T-cell (primary cell): ENCODE results near the gene PSD. TPM values are rescaled to one million over a fixed set of nuclear protein-coding genes. Genes with fewer than 3 reads are reported as not detected.

ENCODE experiments used
- ATAC-seq, 4 experiments: fragments of 200-7000 bp in 3 of 4; fragments of 150-1000 bp in 1 of 4; cut with Tn5 transposase; replicated peaks in 1 of 4; 1 replicate in 3 of 4; 2 replicates in 1 of 4; pipeline ENCODE4 v1.10.0; 2021; ENCODE audit warnings: moderate library complexity in 3 of 4, mild to moderate bottlenecking in 2 of 4, moderate number of reproducible peaks in 1 of 4
- CTCF ChIA-PET, 2 donors: fragments of 300-600 bp; sonication (Branson Sonifier 250); formaldehyde crosslinking; loops; one replicate each; lab custom pipeline; 2022; ENCODE audit warnings: antibody characterized with exemption in 2 of 2; lab: Charles Lee
- POLR2A ChIA-PET, 2 donors: fragments of 300-600 bp; sonication (Branson Sonifier 250); formaldehyde crosslinking; loops; one replicate each; lab custom pipeline; 2022; ENCODE audit warnings: antibody characterized with exemption in 2 of 2; lab: Charles Lee
- DNase-seq, 35 experiments: peaks; one replicate each; pipeline versions ENCODE4 v3.0.0 to v3.0.0-alpha.2; 2013 to 2023
- H3K27ac ChIP-seq: one replicate; pipeline ENCODE4 v1.5.1; 2013; ENCODE audit warnings: low read length
- H3K27me3 ChIP-seq, 2 experiments: replicated peaks in 1 of 2; 1 replicate in 1 of 2; 2 replicates in 1 of 2; pipeline versions ENCODE4 v1.6.1 to v1.7.0; 2013; ENCODE audit warnings: low read length in 1 of 2, mixed read lengths in 1 of 2; ENCODE audit not compliant: control insufficient read depth in 2 of 2, insufficient read depth in 2 of 2; ENCODE audit errors: extremely low read depth in 1 of 2
- H3K36me3 ChIP-seq, 2 donors: 1 replicate in 1 of 2; 2 replicates in 1 of 2; pipeline versions ENCODE4 v1.6.1 to v1.7.0; 2013; ENCODE audit warnings: low read length in 1 of 2; ENCODE audit not compliant: control insufficient read depth in 2 of 2, insufficient read depth in 1 of 2; ENCODE audit errors: extremely low read depth in 1 of 2
- H3K4me1 ChIP-seq, 2 experiments: 1 replicate in 1 of 2; 2 replicates in 1 of 2; pipeline versions ENCODE4 v1.6.1 to v1.7.0; 2013; ENCODE audit warnings: low read length in 2 of 2, mixed read lengths in 1 of 2; ENCODE audit not compliant: insufficient read depth in 2 of 2, control insufficient read depth in 1 of 2; ENCODE audit errors: extremely low read depth in 1 of 2
- H3K4me3 ChIP-seq, 2 donors: 1 replicate in 1 of 2; 2 replicates in 1 of 2; pipeline versions ENCODE4 v1.5.1 to v1.7.0; 2013; ENCODE audit warnings: mild to moderate bottlenecking in 2 of 2, low read length in 1 of 2, moderate library complexity in 1 of 2; ENCODE audit not compliant: control insufficient read depth in 1 of 2; ENCODE audit errors: extremely low read depth in 1 of 2
- H3K9me3 ChIP-seq: 2 replicates; pipeline ENCODE4 v1.7.0; 2013
- H3K27ac Mint-ChIP-seq, 2 donors: one replicate each; pipeline ENCODE4 v1.8.0; 2020 to 2021; ENCODE audit warnings: mild to moderate bottlenecking in 2 of 2, mixed read lengths in 2 of 2
- H3K27me3 Mint-ChIP-seq, 2 donors: one replicate each; pipeline ENCODE4 v1.8.0; 2021 to 2022; ENCODE audit warnings: mixed read lengths in 2 of 2
- H3K36me3 Mint-ChIP-seq: one replicate; pipeline ENCODE4 v1.8.0; 2021; ENCODE audit warnings: mixed read lengths
- H3K4me1 Mint-ChIP-seq, 3 donors: one replicate each; pipeline ENCODE4 v1.8.0; 2020 to 2022; ENCODE audit warnings: mixed read lengths in 3 of 3, mild to moderate bottlenecking in 1 of 3
- H3K4me3 Mint-ChIP-seq, 3 donors: one replicate each; pipeline ENCODE4 v1.8.0; 2020 to 2022; ENCODE audit warnings: mild to moderate bottlenecking in 3 of 3, mixed read lengths in 3 of 3, moderate library complexity in 3 of 3
- H3K9me3 Mint-ChIP-seq, 3 donors: one replicate each; pipeline ENCODE4 v1.8.0; 2020 to 2022; ENCODE audit warnings: mixed read lengths in 3 of 3
- WGBS: methylation state at CpG from one replicate; pipeline ENCODE4 v1.1.5; 2013; ENCODE audit warnings: missing lambda C conversion rate; ENCODE audit not compliant: insufficient coverage; 5-methylcytosine and 5-hydroxymethylcytosine counted together
- total RNA-seq, 35 experiments: library from RNA in 6 of 35; stranded (reverse) in 6 of 35; fragments of 120-200 nt in 1 of 35; gene quantifications; one replicate each; pipeline versions ENCODE4 v1.2.1 to v1.2.4 and lab custom pipeline; 2013 to 2026

The PSD gene
- total RNA-seq, 5 donors from 2014 or later (not counting 1 experiment from before 2014, with no cell fraction given), result 8.7 to 11.8 (median 8.8) TPM

GRCh38 chr10:102375867-102376266 is 42.7 kb downstream of the PSD start:
- whole genome bisulfite sequencing, result 100% methylated on average over 1 of the region's 2 CpGs
- ATAC-seq, result no peak
- DNase-seq, result no peak
- peaks cover 15 to 66% of the 10 kb centered on the region in 2 donors for H3K36me3 ChIP-seq
- no peaks in the 10 kb centered on the region for H3K4me1 ChIP-seq
- no peak overlapping the region for H3K4me3 ChIP-seq
- Mint-ChIP-seq H3K4me1 (no peaks in the 10 kb centered on the region), H3K27ac (no peak overlapping the region), H3K4me3 (no peak overlapping the region), H3K27me3 (no peaks in the 10 kb centered on the region), H3K9me3 (no peaks in the 10 kb centered on the region), H3K36me3 (peaks cover 50% of the 10 kb centered on the region)
- H3K27ac ChIP-seq, result no peak overlapping the region
- ChIA-PET CTCF (no interaction called here), POLR2A (no interaction called here)
- no peaks in the 10 kb centered on the region for H3K9me3 ChIP-seq
- no peaks in the 10 kb centered on the region for H3K27me3 ChIP-seq

- H3K36me3 Mint-ChIP-seq, result peaks cover 53% of the 10 kb centered on the region
Measured at GRCh38 chr10:102375250-102375649, 43.3 kb downstream of the PSD start.

GRCh38 chr10:102371295-102371694 is 47.3 kb downstream of the PSD start:
- Mint-ChIP-seq H3K27me3 (no peaks in the 10 kb centered on the region), H3K36me3 (peaks cover 66% of the 10 kb centered on the region), H3K4me3 (no peak overlapping the region), H3K9me3 (no peaks in the 10 kb centered on the region), H3K27ac (no peak overlapping the region), H3K4me1 (no peaks in the 10 kb centered on the region)
- Histone ChIP-seq H3K9me3 (no peaks in the 10 kb centered on the region), H3K4me3 (no peak overlapping the region), H3K27ac (no peak overlapping the region), H3K4me1 (no peaks in the 10 kb centered on the region), H3K36me3 (peaks cover 35 to 72% of the 10 kb centered on the region in 2 donors), H3K27me3 (no peaks in the 10 kb centered on the region)
- ChIA-PET POLR2A (interaction anchor here in 1 of 2 donors (0.7 kb wide), 2 partner anchors 22 to 909 kb away, joined by 3 read pairs; no protein-coding TSS in a partner anchor), CTCF (interaction anchor here in 1 of 2 donors (0.6 kb wide), 1 partner anchor 21 kb away, joined by 3 read pairs; no protein-coding TSS in a partner anchor)
- WGBS, result 100% methylated on average over 1 of the region's 2 CpGs
- no peak for DNase-seq
- ATAC-seq, result no peak

More at GRCh38 chr10:102375250-102375649, 43.3 kb downstream of the PSD start:
- no peaks in the 10 kb centered on the region for H3K4me1 Mint-ChIP-seq
- no peaks in the 10 kb centered on the region for H3K27me3 ChIP-seq
- ChIA-PET CTCF (interaction anchor here in 1 of 2 donors (0.7 kb wide), 2 partner anchors 19 to 1946 kb away, joined by 3 read pairs; no protein-coding TSS in a partner anchor), POLR2A (interaction anchor here in 1 of 2 donors (0.6 kb wide), 1 partner anchor 27 kb away, joined by 3 read pairs; no protein-coding TSS in a partner anchor)
- H3K27ac ChIP-seq, result no peak overlapping the region
- H3K27ac Mint-ChIP-seq, result no peak overlapping the region
- DNase-seq (peak in 4 of 35 experiments; percentile 12 to 41 (median 16)), ATAC-seq (peak in 2 of 4 experiments; percentile 13 to 51)
- H3K36me3 ChIP-seq, result peaks cover 17 to 66% of the 10 kb centered on the region in 2 donors
- H3K9me3 ChIP-seq, result no peaks in the 10 kb centered on the region
- no peaks in the 10 kb centered on the region for H3K4me1 ChIP-seq
- H3K9me3 Mint-ChIP-seq, result no peaks in the 10 kb centered on the region
- no peak overlapping the region for H3K4me3 ChIP-seq
- WGBS, result 97% methylated on average over 6 of the region's 7 CpGs
- no peaks in the 10 kb centered on the region for H3K27me3 Mint-ChIP-seq
- H3K4me3 Mint-ChIP-seq, result no peak overlapping the region

GRCh38 chr10:102368077-102368476 is 50.5 kb downstream of the PSD start:
- ChIA-PET CTCF (no interaction called here), POLR2A (interaction anchor here in 1 of 2 donors (1.4 kb wide), 1 partner anchor 9 kb away, joined by 5 read pairs; no protein-coding TSS in a partner anchor)
- DNase-seq, result no peak
- no peak for ATAC-seq
- Mint-ChIP-seq H3K27ac (no peak overlapping the region), H3K36me3 (peaks cover 78% of the 10 kb centered on the region), H3K9me3 (no peaks in the 10 kb centered on the region), H3K4me1 (no peaks in the 10 kb centered on the region), H3K4me3 (no peak overlapping the region), H3K27me3 (no peaks in the 10 kb centered on the region)
- peaks cover 32 to 76% of the 10 kb centered on the region in 2 donors for H3K36me3 ChIP-seq
- H3K27me3 ChIP-seq, result no peaks in the 10 kb centered on the region
- H3K27ac ChIP-seq, result no peak overlapping the region
- WGBS, result 100% methylated on average over 1 of the region's 3 CpGs
- no peaks in the 10 kb centered on the region for H3K9me3 ChIP-seq
- no peak overlapping the region for H3K4me3 ChIP-seq
- H3K4me1 ChIP-seq, result no peaks in the 10 kb centered on the region

GRCh38 chr10:102367441-102367840 is 51.1 kb downstream of the PSD start:
- no peaks in the 10 kb centered on the region for H3K27me3 Mint-ChIP-seq
- H3K27ac Mint-ChIP-seq, result no peak overlapping the region
- no peaks in the 10 kb centered on the region for H3K9me3 Mint-ChIP-seq
- H3K4me3 Mint-ChIP-seq, result no peak overlapping the region
- ChIA-PET CTCF (no interaction called here), POLR2A (no interaction called here)
- Histone ChIP-seq H3K9me3 (no peaks in the 10 kb centered on the region), H3K27me3 (no peaks in the 10 kb centered on the region), H3K27ac (no peak overlapping the region), H3K36me3 (peaks cover 34 to 81% of the 10 kb centered on the region in 2 donors), H3K4me3 (no peak overlapping the region), H3K4me1 (no peaks in the 10 kb centered on the region)
- no peak for ATAC-seq
- WGBS, result no CpG with 5 or more reads among the region's 1 CpG
- DNase-seq, result no peak
- H3K4me1 Mint-ChIP-seq, result no peaks in the 10 kb centered on the region
- H3K36me3 Mint-ChIP-seq, result peaks cover 78% of the 10 kb centered on the region

- no peaks in the 10 kb centered on the region for H3K9me3 Mint-ChIP-seq
Measured at GRCh38 chr10:102358712-102359382, 59.7 kb downstream of the PSD start.

More at GRCh38 chr10:102358712-102359382, 59.7 kb downstream of the PSD start:
- H3K4me1 ChIP-seq, result no peaks in the 10 kb centered on the region
- no peak overlapping the region for H3K4me3 ChIP-seq
- WGBS, result 69% methylated on average over 2 of the region's 4 CpGs
- Mint-ChIP-seq H3K27me3 (no peaks in the 10 kb centered on the region), H3K4me3 (no peak overlapping the region), H3K4me1 (no peaks in the 10 kb centered on the region), H3K27ac (no peak overlapping the region), H3K36me3 (peaks cover 76% of the 10 kb centered on the region)
- no peaks in the 10 kb centered on the region for H3K27me3 ChIP-seq
- no peak for ATAC-seq
- ChIA-PET CTCF (no interaction called here), POLR2A (interaction anchor here in 1 of 2 donors (1.1 kb wide), 1 partner anchor 10 kb away, joined by 5 read pairs; no protein-coding TSS in a partner anchor)
- no peak for DNase-seq
- no peaks in the 10 kb centered on the region for H3K9me3 ChIP-seq
- H3K36me3 ChIP-seq, result peaks cover 11 to 88% of the 10 kb centered on the region in 2 donors
- no peak overlapping the region for H3K27ac ChIP-seq
